ENCODE data around the gene RASSF3.
"Not testable (repeated sequence)": the region's sequence is repeated elsewhere in the genome, so short reads cannot be mapped to it uniquely, and the experiment has no call there.

The RASSF3 gene

GRCh38 chr12:64634508-64635092 is 24.3 kb downstream of the RASSF3 start:
- no peak for DNase-seq

GRCh38 chr12:64635356-64635998 is 25.2 kb downstream of the RASSF3 start:
- no peak for DNase-seq

GRCh38 chr12:64636856-64637255 is 26.6 kb downstream of the RASSF3 start:
- no peak for DNase-seq

GRCh38 chr12:64639466-64639865 is 29.2 kb downstream of the RASSF3 start:
- no peak for DNase-seq

- no peak for DNase-seq
Measured at GRCh38 chr12:64646318-64646717, 36.0 kb downstream of the RASSF3 start.

GRCh38 chr12:64649487-64649886 is 39.2 kb downstream of the RASSF3 start:
- DNase-seq: no peak

- DNase-seq: no peak
Measured at GRCh38 chr12:64650762-64651161, 40.5 kb downstream of the RASSF3 start.

- no peak for DNase-seq
Measured at GRCh38 chr12:64652346-64652745, 42.1 kb downstream of the RASSF3 start.

GRCh38 chr12:64653123-64653522 is 42.8 kb downstream of the RASSF3 start:
- no peak for DNase-seq

- DNase-seq: not testable (repeated sequence)
Measured at GRCh38 chr12:64653907-64654306, 43.6 kb downstream of the RASSF3 start.

GRCh38 chr12:64655141-64655540 is 44.8 kb downstream of the RASSF3 start:
- DNase-seq: no peak

- DNase-seq: no peak
Measured at GRCh38 chr12:64656429-64656828, 46.1 kb downstream of the RASSF3 start.

GRCh38 chr12:64658892-64659481 is 48.7 kb downstream of the RASSF3 start:
- no peak for DNase-seq

- no peak for DNase-seq
Measured at GRCh38 chr12:64660237-64661018, 50.1 kb downstream of the RASSF3 start.

GRCh38 chr12:64663015-64663414 is 52.7 kb downstream of the RASSF3 start:
- no peak for DNase-seq

- DNase-seq: no peak
Measured at GRCh38 chr12:64665514-64665913, 55.2 kb downstream of the RASSF3 start.

- no peak for DNase-seq
Measured at GRCh38 chr12:64666054-64666914, 56.0 kb downstream of the RASSF3 start.

- no peak for DNase-seq
Measured at GRCh38 chr12:64667793-64668192, 57.5 kb downstream of the RASSF3 start.

GRCh38 chr12:64669270-64669842 is 59.1 kb downstream of the RASSF3 start:
- DNase-seq: peak in 1 of 2 donors; percentile 89

- no peak for DNase-seq
Measured at GRCh38 chr12:64670019-64670418, 59.7 kb downstream of the RASSF3 start.

- DNase-seq: no peak
Measured at GRCh38 chr12:64670919-64671639, 60.8 kb downstream of the RASSF3 start.

- no peak for DNase-seq
Measured at GRCh38 chr12:64671681-64672080, 61.4 kb downstream of the RASSF3 start.

Measured in bone marrow (tissue), 2 donors.